A673 (cell line): ENCODE measurements around the gene FCN2. TPM values are rescaled to one million over a fixed set of nuclear protein-coding genes. Genes with fewer than 3 reads are reported as not detected.

Experiments
- BruUV-seq: library from RNA; stranded (reverse); fragments of 400-500 nt; replicated peaks from 2 replicates; lab custom pipeline; 2021; lab: Mats Ljungman, UMichigan
- CTCF ChIA-PET: fragments of 300-600 bp; sonication (Branson Sonifier 250); formaldehyde crosslinking; loops from one replicate; lab custom pipeline; 2022; ENCODE audit warnings: antibody characterized with exemption; lab: Charles Lee
- POLR2A ChIA-PET: fragments of 300-600 bp; sonication (Branson Sonifier 250); formaldehyde crosslinking; loops from one replicate; lab custom pipeline; 2022; ENCODE audit warnings: antibody characterized with exemption; ENCODE audit not compliant: low non-redundant PET; lab: Charles Lee
- DNase-seq: peaks from one replicate; pipeline ENCODE4 v3.0.0-alpha.2; 2015; ENCODE audit warnings: low spot score
- H3K27ac ChIP-seq: fragments of 200-600 bp; sonication (generic); 2 replicates; pipeline ENCODE4 v1.5.1; 2016; ENCODE audit warnings: mixed run types, low read depth, mild to moderate bottlenecking, mixed read lengths, antibody characterized with exemption, low read length; ENCODE audit not compliant: poor library complexity, severe bottlenecking
- H3K27me3 ChIP-seq: fragments of 200-600 bp; sonication (generic); replicated peaks from 2 replicates; pipeline ENCODE4 v1.6.1; 2017; ENCODE audit warnings: mixed run types, low read depth, mild to moderate bottlenecking, mixed read lengths, antibody characterized with exemption, low read length; ENCODE audit not compliant: insufficient read depth, poor library complexity
- H3K36me3 ChIP-seq: fragments of 200-600 bp; sonication (generic); 2 replicates; pipeline ENCODE4 v1.6.1; 2016; ENCODE audit warnings: mixed run types, mild to moderate bottlenecking, mixed read lengths, antibody characterized with exemption, low read length; ENCODE audit not compliant: insufficient read depth, poor library complexity, severe bottlenecking
- H3K4me1 ChIP-seq: fragments of 200-600 bp; sonication (generic); 2 replicates; pipeline ENCODE4 v1.6.1; 2017; ENCODE audit warnings: mixed run types, mild to moderate bottlenecking, mixed read lengths, antibody characterized with exemption, low read length; ENCODE audit not compliant: insufficient read depth, poor library complexity, severe bottlenecking
- H3K4me3 ChIP-seq: fragments of 200-600 bp; sonication (generic); 2 replicates; pipeline ENCODE4 v1.5.1; 2016; ENCODE audit warnings: low read depth, mixed run types, mild to moderate bottlenecking, mixed read lengths, low read length; ENCODE audit not compliant: poor library complexity, severe bottlenecking
- H3K9me3 ChIP-seq: fragments of 200-600 bp; sonication (generic); 2 replicates; pipeline ENCODE4 v1.6.1; 2016; ENCODE audit warnings: mixed run types, low read depth, mild to moderate bottlenecking, mixed read lengths, antibody characterized with exemption, low read length; ENCODE audit not compliant: poor library complexity, severe bottlenecking
- EZH2 ChIP-seq: fragments of 200-600 bp; sonication (generic); IDR thresholded peaks from 2 replicates; pipeline ENCODE4 v1.6.1; 2017; ENCODE audit warnings: borderline replicate concordance, low read depth, mild to moderate bottlenecking, mixed read lengths, antibody characterized with exemption, low read length; ENCODE audit not compliant: poor library complexity, severe bottlenecking
- intact Hi-C: fragments of 100-400 bp; cut with micrococcal nuclease; formaldehyde crosslinking; loops from one replicate; pipeline ENCODE4 v1.10.0; 2022; ENCODE audit not compliant: unreplicated experiment
- total RNA-seq: library from RNA; stranded (reverse); gene quantifications from 2 replicates; pipeline ENCODE4 v1.2.3, GENCODE V29; 2021
- TF ChIP-seq, protein P1 (sequence below): fragments of 300-800, 200-600 bp; sonication (generic); conservative IDR thresholded peaks from 2 replicates; pipeline ENCODE4 v1.5.1; 2017; ENCODE audit warnings: low read depth, mild to moderate bottlenecking, antibody characterized with exemption, low read length, moderate library complexity, mixed read lengths

The FCN2 gene
- total RNA-seq, 1 experiment from 2014 or later: not detected

DNA sequence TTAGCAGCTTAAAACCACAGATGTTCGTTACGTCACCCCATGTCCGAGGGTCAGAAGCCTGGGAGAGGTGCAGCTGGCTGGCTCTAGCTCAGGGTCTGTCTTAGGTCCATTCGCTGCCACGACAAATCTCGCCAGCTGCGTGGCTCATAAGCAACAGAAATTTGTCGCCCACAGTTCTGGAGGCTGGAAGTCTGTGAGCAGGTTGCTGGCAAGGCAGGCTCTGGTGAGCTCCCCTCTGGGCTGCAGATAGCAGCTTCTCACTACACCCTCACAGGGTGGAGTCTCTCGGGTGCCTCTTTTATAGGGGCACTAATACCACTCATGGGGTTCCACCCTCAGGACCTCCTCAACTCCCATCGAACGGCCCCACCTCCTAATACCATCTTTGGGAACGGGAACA is 40.1 kb upstream of the FCN2 start:
- DNase-seq: no peak
- intact Hi-C loops: no loop called here
- TF ChIP-seq, protein P1, sequence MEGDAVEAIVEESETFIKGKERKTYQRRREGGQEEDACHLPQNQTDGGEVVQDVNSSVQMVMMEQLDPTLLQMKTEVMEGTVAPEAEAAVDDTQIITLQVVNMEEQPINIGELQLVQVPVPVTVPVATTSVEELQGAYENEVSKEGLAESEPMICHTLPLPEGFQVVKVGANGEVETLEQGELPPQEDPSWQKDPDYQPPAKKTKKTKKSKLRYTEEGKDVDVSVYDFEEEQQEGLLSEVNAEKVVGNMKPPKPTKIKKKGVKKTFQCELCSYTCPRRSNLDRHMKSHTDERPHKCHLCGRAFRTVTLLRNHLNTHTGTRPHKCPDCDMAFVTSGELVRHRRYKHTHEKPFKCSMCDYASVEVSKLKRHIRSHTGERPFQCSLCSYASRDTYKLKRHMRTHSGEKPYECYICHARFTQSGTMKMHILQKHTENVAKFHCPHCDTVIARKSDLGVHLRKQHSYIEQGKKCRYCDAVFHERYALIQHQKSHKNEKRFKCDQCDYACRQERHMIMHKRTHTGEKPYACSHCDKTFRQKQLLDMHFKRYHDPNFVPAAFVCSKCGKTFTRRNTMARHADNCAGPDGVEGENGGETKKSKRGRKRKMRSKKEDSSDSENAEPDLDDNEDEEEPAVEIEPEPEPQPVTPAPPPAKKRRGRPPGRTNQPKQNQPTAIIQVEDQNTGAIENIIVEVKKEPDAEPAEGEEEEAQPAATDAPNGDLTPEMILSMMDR: no peak
- no peak for TF ChIP-seq EZH2
- no peak overlapping the region for H3K4me3 ChIP-seq
- no peak overlapping the region for H3K27ac ChIP-seq
- ChIA-PET POLR2A (no interaction called here), CTCF (no interaction called here)
- no peaks in the 10 kb centered on the region for H3K9me3 ChIP-seq
- no peaks in the 10 kb centered on the region for H3K27me3 ChIP-seq
- H3K36me3 ChIP-seq: no peaks in the 10 kb centered on the region
- no TSS peak for BruUV-seq
- H3K4me1 ChIP-seq: no peaks in the 10 kb centered on the region

DNA sequence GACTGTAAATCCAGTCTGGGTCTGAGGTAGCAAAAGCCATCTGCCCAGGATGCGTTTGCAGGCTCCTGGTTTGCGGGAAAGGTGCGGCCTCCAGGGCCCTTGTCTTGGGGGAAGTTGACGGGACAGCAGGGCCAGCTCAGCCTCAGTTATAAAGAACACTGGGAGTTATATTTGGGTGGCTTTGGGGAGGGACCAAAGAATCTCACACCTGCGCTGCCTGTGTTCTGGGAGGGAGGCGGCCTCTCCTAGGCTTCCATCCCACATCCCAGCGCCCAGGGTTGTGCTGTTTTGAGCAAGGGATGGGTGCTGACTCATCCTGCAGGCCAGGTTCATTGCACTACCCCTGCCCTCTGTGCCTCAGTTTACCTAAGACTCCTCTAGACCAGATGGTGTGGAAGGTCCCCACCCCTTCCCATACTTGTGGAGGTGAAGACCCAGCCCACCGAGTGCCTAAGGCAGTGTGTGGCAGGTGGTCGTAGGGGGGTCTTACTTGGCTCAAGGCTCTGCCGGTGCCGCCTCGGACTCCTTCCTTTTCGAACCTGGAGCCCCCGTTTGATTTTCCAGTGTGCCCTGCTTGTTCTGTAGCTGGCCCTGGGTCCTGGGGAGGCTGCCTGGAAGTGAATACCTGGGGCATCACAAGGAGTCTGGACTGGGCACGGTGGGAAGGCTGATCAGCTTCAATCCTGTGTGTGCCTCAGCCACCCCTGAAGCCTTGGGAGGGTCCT is 39.3 kb upstream of the FCN2 start:
- no peaks in the 10 kb centered on the region for H3K36me3 ChIP-seq
- no peak for DNase-seq
- intact Hi-C loops: no loop called here
- ChIA-PET CTCF (no interaction called here), POLR2A (no interaction called here)
- no TSS peak for BruUV-seq
- TF ChIP-seq EZH2: no peak
- TF ChIP-seq, protein P1: no peak
- H3K4me3 ChIP-seq: no peak overlapping the region
- H3K27ac ChIP-seq: no peak overlapping the region
- no peaks in the 10 kb centered on the region for H3K9me3 ChIP-seq
- H3K4me1 ChIP-seq: no peaks in the 10 kb centered on the region
- no peaks in the 10 kb centered on the region for H3K27me3 ChIP-seq

DNA sequence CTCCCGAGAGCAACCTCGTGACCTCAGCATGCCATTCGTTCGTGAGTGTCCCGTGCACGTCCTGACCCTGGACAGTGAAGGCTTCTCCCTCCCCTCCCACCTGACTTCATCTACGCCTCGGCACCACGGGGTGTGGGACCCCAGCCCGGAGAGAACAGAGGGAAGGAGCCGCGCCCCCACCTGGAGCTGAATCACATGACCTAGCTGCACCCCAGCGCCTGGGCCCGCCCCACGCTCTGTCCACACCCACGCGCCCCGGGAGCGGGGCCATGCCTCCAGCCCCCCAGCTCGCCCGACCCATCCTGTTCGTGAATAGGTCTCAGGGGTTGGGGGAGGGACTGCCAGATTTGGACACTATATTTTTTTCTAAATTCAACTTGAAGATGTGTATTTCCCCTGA is 38.3 kb upstream of the FCN2 start:
- no TSS peak for BruUV-seq

More for the DNA sequence above, 38.3 kb upstream of the FCN2 start:
- POLR2A ChIA-PET: no interaction called here
- Histone ChIP-seq H3K4me1 (no peaks in the 10 kb centered on the region), H3K36me3 (no peaks in the 10 kb centered on the region), H3K27ac (no peak overlapping the region), H3K4me3 (no peak overlapping the region), H3K27me3 (no peaks in the 10 kb centered on the region), H3K9me3 (no peaks in the 10 kb centered on the region)
- CTCF ChIA-PET: no interaction called here
- intact Hi-C loops: no loop called here
- no peak for DNase-seq
- TF ChIP-seq, protein P1: no peak
- TF ChIP-seq EZH2: no peak
